Activated CD4-positive, alpha-beta T cell treated with anti-CD3 and anti-CD28 coated beads, Interleukin-2, amount 50 U/mL, for 16 hours (primary cell): ENCODE data around the gene ZFAND3.

Experiments used
- DNase-seq: peaks from one replicate; pipeline ENCODE4 v3.0.0-alpha.2; 2020

The ZFAND3 gene

GRCh38 chr6:38161331-38161730 lies 341.8 kb downstream of the ZFAND3 start:
- DNase-seq: no peak

GRCh38 chr6:38161754-38162492 lies 342.4 kb downstream of the ZFAND3 start:
- no peak for DNase-seq

- DNase-seq: no peak
Measured at GRCh38 chr6:38162493-38163185, 343.1 kb downstream of the ZFAND3 start.

- DNase-seq: no peak
Measured at GRCh38 chr6:38163186-38164130, 343.9 kb downstream of the ZFAND3 start.

- DNase-seq: no peak
Measured at GRCh38 chr6:38164131-38164481, 344.6 kb downstream of the ZFAND3 start.

GRCh38 chr6:38164671-38165108 lies 345.2 kb downstream of the ZFAND3 start:
- no peak for DNase-seq

- no peak for DNase-seq
Measured at GRCh38 chr6:38166411-38167240, 347.1 kb downstream of the ZFAND3 start.

- no peak for DNase-seq
Measured at GRCh38 chr6:38167598-38167997, 348.1 kb downstream of the ZFAND3 start.

GRCh38 chr6:38168126-38168525 lies 348.6 kb downstream of the ZFAND3 start:
- no peak for DNase-seq

GRCh38 chr6:38168699-38169098 lies 349.2 kb downstream of the ZFAND3 start:
- no peak for DNase-seq

- no peak for DNase-seq
Measured at GRCh38 chr6:38169221-38169976, 349.9 kb downstream of the ZFAND3 start.

GRCh38 chr6:38169977-38170526 lies 350.5 kb downstream of the ZFAND3 start:
- DNase-seq: no peak

GRCh38 chr6:38170666-38171355 lies 351.3 kb downstream of the ZFAND3 start:
- no peak for DNase-seq

GRCh38 chr6:38171997-38172738 lies 352.6 kb downstream of the ZFAND3 start:
- DNase-seq: no peak

- no peak for DNase-seq
Measured at GRCh38 chr6:38172739-38173410, 353.3 kb downstream of the ZFAND3 start.

GRCh38 chr6:38173909-38174308 lies 354.4 kb downstream of the ZFAND3 start:
- DNase-seq: no peak

GRCh38 chr6:38174315-38174714 lies 354.8 kb downstream of the ZFAND3 start:
- no peak for DNase-seq

- no peak for DNase-seq
Measured at GRCh38 chr6:38174806-38175495, 355.4 kb downstream of the ZFAND3 start.

- no peak for DNase-seq
Measured at GRCh38 chr6:38175786-38176185, 356.3 kb downstream of the ZFAND3 start.
